ENCODE data around the gene RHBDF1.

DNA sequence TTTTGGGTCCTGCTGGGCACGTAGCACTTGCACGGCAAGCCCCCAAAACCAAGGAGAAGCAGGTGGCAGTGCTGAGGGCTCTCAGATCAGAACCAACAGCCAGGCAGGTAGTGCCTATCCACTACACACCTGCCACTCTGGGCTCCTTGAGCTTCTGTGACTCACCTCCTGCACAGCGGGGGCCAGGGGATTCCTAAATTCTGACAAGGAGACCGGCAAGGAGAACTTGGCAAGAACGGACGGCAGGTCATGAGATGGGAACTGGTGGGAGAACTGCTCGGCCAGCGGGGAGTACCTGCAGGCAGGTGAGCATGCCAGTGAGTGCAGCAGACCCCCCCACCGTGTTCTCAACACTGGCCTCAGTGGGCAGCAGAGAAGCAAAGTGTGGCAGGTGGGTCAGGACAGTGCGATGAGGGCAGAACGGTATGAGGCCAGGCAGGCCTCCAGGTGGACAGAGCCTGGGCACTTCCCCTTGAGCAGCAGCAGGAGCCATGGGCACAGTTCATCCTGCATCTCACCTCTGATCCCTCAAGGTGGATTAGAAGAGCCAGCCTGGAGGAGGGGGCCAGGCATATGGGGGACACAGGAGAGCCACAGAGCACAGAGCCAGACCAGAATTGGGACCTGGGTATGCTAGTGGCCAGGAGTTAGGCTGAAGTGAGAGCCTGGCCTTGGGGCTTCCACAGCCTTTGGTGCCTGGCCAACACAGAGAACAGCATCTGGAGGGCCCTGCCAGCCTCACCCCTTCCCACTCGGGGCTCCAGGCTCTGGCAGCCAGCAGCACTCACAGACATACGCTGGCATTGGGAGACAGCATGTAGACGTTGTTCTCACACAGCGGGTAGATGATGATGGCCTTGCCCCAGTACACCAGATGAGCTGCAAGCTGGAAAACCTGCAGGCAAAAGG lies 20.3 kb upstream of the RHBDF1 start:
- no peak for TF ChIP-seq POU6F1 (CRISPR knock-in tag; IDR thresholded peaks at IDR 0.05; ENCODE audit: borderline replicate concordance, low read depth)
- TF ChIP-seq ZFP30 (CRISPR knock-in tag; IDR thresholded peaks at IDR 0.05), result no peak
- TF ChIP-seq ESRRG (CRISPR knock-in tag; IDR thresholded peaks at IDR 0.05), result no peak
- no peak for TF ChIP-seq CSDC2 (CRISPR knock-in tag; IDR thresholded peaks at IDR 0.05)
- TF ChIP-seq ZNF565 (CRISPR knock-in tag; conservative IDR thresholded peaks at IDR 0.05; ENCODE audit: low read depth), result no peak
- TF ChIP-seq ZFP3 (CRISPR knock-in tag; IDR thresholded peaks at IDR 0.05), result no peak
- no peak for TF ChIP-seq RARB (CRISPR knock-in tag; IDR thresholded peaks at IDR 0.05)
- TF ChIP-seq PPARA (CRISPR knock-in tag; IDR thresholded peaks at IDR 0.05; ENCODE audit: borderline replicate concordance), result no peak
- TF ChIP-seq SNAI2 (CRISPR knock-in tag; IDR thresholded peaks at IDR 0.05), result no peak
- TF ChIP-seq, protein P1, sequence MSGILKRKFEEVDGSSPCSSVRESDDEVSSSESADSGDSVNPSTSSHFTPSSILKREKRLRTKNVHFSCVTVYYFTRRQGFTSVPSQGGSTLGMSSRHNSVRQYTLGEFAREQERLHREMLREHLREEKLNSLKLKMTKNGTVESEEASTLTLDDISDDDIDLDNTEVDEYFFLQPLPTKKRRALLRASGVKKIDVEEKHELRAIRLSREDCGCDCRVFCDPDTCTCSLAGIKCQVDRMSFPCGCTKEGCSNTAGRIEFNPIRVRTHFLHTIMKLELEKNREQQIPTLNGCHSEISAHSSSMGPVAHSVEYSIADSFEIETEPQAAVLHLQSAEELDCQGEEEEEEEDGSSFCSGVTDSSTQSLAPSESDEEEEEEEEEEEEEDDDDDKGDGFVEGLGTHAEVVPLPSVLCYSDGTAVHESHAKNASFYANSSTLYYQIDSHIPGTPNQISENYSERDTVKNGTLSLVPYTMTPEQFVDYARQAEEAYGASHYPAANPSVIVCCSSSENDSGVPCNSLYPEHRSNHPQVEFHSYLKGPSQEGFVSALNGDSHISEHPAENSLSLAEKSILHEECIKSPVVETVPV (CRISPR knock-in tag; IDR thresholded peaks at IDR 0.05), result no peak
- no peak for TF ChIP-seq ZNF70 (CRISPR knock-in tag; IDR thresholded peaks at IDR 0.05)
- TF ChIP-seq, protein P2, sequence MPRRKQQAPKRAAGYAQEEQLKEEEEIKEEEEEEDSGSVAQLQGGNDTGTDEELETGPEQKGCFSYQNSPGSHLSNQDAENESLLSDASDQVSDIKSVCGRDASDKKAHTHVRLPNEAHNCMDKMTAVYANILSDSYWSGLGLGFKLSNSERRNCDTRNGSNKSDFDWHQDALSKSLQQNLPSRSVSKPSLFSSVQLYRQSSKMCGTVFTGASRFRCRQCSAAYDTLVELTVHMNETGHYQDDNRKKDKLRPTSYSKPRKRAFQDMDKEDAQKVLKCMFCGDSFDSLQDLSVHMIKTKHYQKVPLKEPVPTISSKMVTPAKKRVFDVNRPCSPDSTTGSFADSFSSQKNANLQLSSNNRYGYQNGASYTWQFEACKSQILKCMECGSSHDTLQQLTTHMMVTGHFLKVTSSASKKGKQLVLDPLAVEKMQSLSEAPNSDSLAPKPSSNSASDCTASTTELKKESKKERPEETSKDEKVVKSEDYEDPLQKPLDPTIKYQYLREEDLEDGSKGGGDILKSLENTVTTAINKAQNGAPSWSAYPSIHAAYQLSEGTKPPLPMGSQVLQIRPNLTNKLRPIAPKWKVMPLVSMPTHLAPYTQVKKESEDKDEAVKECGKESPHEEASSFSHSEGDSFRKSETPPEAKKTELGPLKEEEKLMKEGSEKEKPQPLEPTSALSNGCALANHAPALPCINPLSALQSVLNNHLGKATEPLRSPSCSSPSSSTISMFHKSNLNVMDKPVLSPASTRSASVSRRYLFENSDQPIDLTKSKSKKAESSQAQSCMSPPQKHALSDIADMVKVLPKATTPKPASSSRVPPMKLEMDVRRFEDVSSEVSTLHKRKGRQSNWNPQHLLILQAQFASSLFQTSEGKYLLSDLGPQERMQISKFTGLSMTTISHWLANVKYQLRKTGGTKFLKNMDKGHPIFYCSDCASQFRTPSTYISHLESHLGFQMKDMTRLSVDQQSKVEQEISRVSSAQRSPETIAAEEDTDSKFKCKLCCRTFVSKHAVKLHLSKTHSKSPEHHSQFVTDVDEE (CRISPR knock-in tag; IDR thresholded peaks at IDR 0.05), result no peak
- TF ChIP-seq TCF4 (CRISPR knock-in tag; IDR thresholded peaks at IDR 0.05; ENCODE audit: borderline replicate concordance), result no peak
